H9 (cell line): ENCODE data around the gene SENP7. TPM values are rescaled to one million over a fixed set of nuclear protein-coding genes. Genes with fewer than 3 reads are reported as not detected.

ENCODE experiments used
- DNase-seq: peaks from one replicate; pipeline ENCODE4 v3.0.0-alpha.2; 2017
- H2AFZ ChIP-seq: one replicate; pipeline ENCODE4 v1.6.1; 2013; ENCODE audit warnings: mild to moderate bottlenecking, low read length, control low read depth, moderate library complexity
- H2AK5ac ChIP-seq: 2 replicates; pipeline ENCODE4 v1.6.1; 2013; ENCODE audit warnings: low read length, control low read depth, mixed read lengths; ENCODE audit not compliant: insufficient read length
- H2BK120ac ChIP-seq: one replicate; pipeline ENCODE4 v1.6.1; 2013; ENCODE audit warnings: low read depth, mild to moderate bottlenecking, low read length, control low read depth, inconsistent platforms; ENCODE audit not compliant: poor library complexity, severe bottlenecking
- H2BK12ac ChIP-seq: 2 replicates; pipeline ENCODE4 v1.6.1; 2013; ENCODE audit warnings: low read length, control low read depth, mixed read lengths, low read depth; ENCODE audit not compliant: insufficient read length
- H2BK15ac ChIP-seq: 2 replicates; pipeline ENCODE4 v1.6.1; 2013; ENCODE audit warnings: low read depth, low read length, control low read depth
- H2BK20ac ChIP-seq: one replicate; pipeline ENCODE4 v1.6.1; 2013; ENCODE audit warnings: low read depth, mild to moderate bottlenecking, low read length, control low read depth, inconsistent platforms; ENCODE audit not compliant: poor library complexity, severe bottlenecking
- H2BK5ac ChIP-seq: 2 replicates; pipeline ENCODE4 v1.6.1; 2013; ENCODE audit warnings: low read length, control low read depth, mixed read lengths; ENCODE audit not compliant: insufficient read length
- H3K14ac ChIP-seq: 2 replicates; pipeline ENCODE4 v1.6.1; 2013; ENCODE audit warnings: low read length, control low read depth; ENCODE audit not compliant: insufficient read depth
- H3K18ac ChIP-seq: 2 replicates; pipeline ENCODE4 v1.6.1; 2013; ENCODE audit warnings: low read depth, mild to moderate bottlenecking, mixed read lengths, low read length, control low read depth; ENCODE audit not compliant: insufficient read length
- H3K23ac ChIP-seq: 2 replicates; pipeline ENCODE4 v1.6.1; 2013; ENCODE audit warnings: low read length, control low read depth, mixed read lengths, low read depth; ENCODE audit not compliant: insufficient read length
- H3K23me2 ChIP-seq: 2 replicates; pipeline ENCODE4 v1.6.1; 2013; ENCODE audit warnings: low read depth, mild to moderate bottlenecking, mixed read lengths, low read length, control low read depth; ENCODE audit not compliant: insufficient read length, poor library complexity, severe bottlenecking
- H3K27ac ChIP-seq: 2 replicates; pipeline ENCODE4 v1.5.1; 2013; ENCODE audit warnings: low read length, control low read depth, mixed read lengths, low read depth; ENCODE audit not compliant: insufficient read length
- H3K27me3 ChIP-seq: 2 replicates; pipeline ENCODE4 v1.6.1; 2013; ENCODE audit warnings: low read length, control low read depth, inconsistent platforms; ENCODE audit not compliant: insufficient read depth
- H3K4ac ChIP-seq: 2 replicates; pipeline ENCODE4 v1.6.1; 2013; ENCODE audit warnings: low read depth, mild to moderate bottlenecking, control low read depth, inconsistent platforms, low read length, moderate library complexity
- H3K4me1 ChIP-seq: 2 replicates; pipeline ENCODE4 v1.6.1; 2013; ENCODE audit warnings: low read length, control low read depth, inconsistent platforms; ENCODE audit not compliant: insufficient read depth
- H3K4me2 ChIP-seq: 2 replicates; pipeline ENCODE4 v1.6.1; 2013; ENCODE audit warnings: low read length, control low read depth, mixed read lengths; ENCODE audit not compliant: insufficient read length, insufficient read depth
- H3K56ac ChIP-seq: 2 replicates; pipeline ENCODE4 v1.6.1; 2013; ENCODE audit warnings: low read depth, mild to moderate bottlenecking, mixed read lengths, low read length, control low read depth; ENCODE audit not compliant: insufficient read length
- H3K79me1 ChIP-seq: 2 replicates; pipeline ENCODE4 v1.6.1; 2013; ENCODE audit warnings: low read depth, mild to moderate bottlenecking, moderate library complexity, low read length, control low read depth, inconsistent platforms; ENCODE audit not compliant: insufficient read depth, poor library complexity, severe bottlenecking
- H3K79me2 ChIP-seq: 2 replicates; pipeline ENCODE4 v1.6.1; 2013; ENCODE audit warnings: low read length, control low read depth, inconsistent platforms; ENCODE audit not compliant: insufficient read depth
- H3K9ac ChIP-seq: 2 replicates; pipeline ENCODE4 v1.6.1; 2013; ENCODE audit warnings: low read length, control low read depth, mixed read lengths; ENCODE audit not compliant: insufficient read length; ENCODE audit errors: extremely low read depth
- H3K9me3 ChIP-seq: one replicate; pipeline ENCODE4 v1.6.1; 2013; ENCODE audit warnings: low read depth, low read length, inconsistent platforms; ENCODE audit not compliant: control insufficient read depth
- H3T11ph ChIP-seq: one replicate; pipeline ENCODE4 v1.6.1; 2013; ENCODE audit warnings: mild to moderate bottlenecking, low read length, control low read depth, inconsistent platforms
- H4K20me1 ChIP-seq: one replicate; pipeline ENCODE4 v1.6.1; 2013; ENCODE audit not compliant: control insufficient read depth, insufficient read length, insufficient read depth
- H4K5ac ChIP-seq: 2 replicates; pipeline ENCODE4 v1.6.1; 2013; ENCODE audit warnings: low read depth, mild to moderate bottlenecking, mixed read lengths, low read length, control low read depth; ENCODE audit not compliant: insufficient read length
- H4K8ac ChIP-seq: replicated peaks from 2 replicates; pipeline ENCODE4 v1.6.1; 2013; ENCODE audit warnings: low read length, control low read depth, mixed read lengths, low read depth; ENCODE audit not compliant: insufficient read length
- H4K91ac ChIP-seq: 2 replicates; pipeline ENCODE4 v1.6.1; 2013; ENCODE audit warnings: low read depth, mild to moderate bottlenecking, moderate library complexity, mixed read lengths, low read length, control low read depth; ENCODE audit not compliant: insufficient read length
- H3K27ac Mint-ChIP-seq, 3 experiments: 2 replicates in 2 of 3; 3 replicates in 1 of 3; pipeline ENCODE4 v1.8.0; 2020 to 2021; ENCODE audit warnings: mixed read lengths in 3 of 3, mild to moderate bottlenecking in 1 of 3, moderate library complexity in 1 of 3
- H3K27me3 Mint-ChIP-seq: 2 replicates; pipeline ENCODE4 v1.8.0; 2021; ENCODE audit warnings: low read depth, mild to moderate bottlenecking, moderate library complexity, mixed read lengths
- H3K36me3 Mint-ChIP-seq, 3 experiments: 2 replicates in 2 of 3; 3 replicates in 1 of 3; pipeline ENCODE4 v1.8.0; 2020 to 2021; ENCODE audit warnings: low read depth in 3 of 3, mixed read lengths in 3 of 3; ENCODE audit not compliant: insufficient read depth in 1 of 3
- H3K4me1 Mint-ChIP-seq, 2 experiments: 2 replicates each; pipeline ENCODE4 v1.8.0; 2020; ENCODE audit warnings: mixed read lengths in 2 of 2
- H3K4me3 Mint-ChIP-seq, 2 experiments: 2 replicates in 1 of 2; 3 replicates in 1 of 2; pipeline ENCODE4 v1.8.0; 2020 to 2021; ENCODE audit warnings: mild to moderate bottlenecking in 2 of 2, mixed read lengths in 2 of 2, moderate library complexity in 1 of 2
- H3K9me3 Mint-ChIP-seq, 2 experiments: 2 replicates in 1 of 2; 3 replicates in 1 of 2; pipeline ENCODE4 v1.8.0; 2020; ENCODE audit warnings: mild to moderate bottlenecking in 2 of 2, mixed read lengths in 2 of 2, moderate library complexity in 1 of 2
- CTCF ChIP-seq: fragments of 200-600 bp; sonication (generic); conservative IDR thresholded peaks from 3 replicates; pipeline ENCODE4 v1.8.0; 2021; ENCODE audit warnings: antibody characterized with exemption, mild to moderate bottlenecking
- WGBS: extraction: QIAGEN DNeasy Blood & Tissue Kit; methylation state at CpG from one replicate; pipeline ENCODE4 v1.1.7; 2013; ENCODE audit warnings: missing lambda C conversion rate, low lambda C conversion rate, mixed read lengths; ENCODE audit not compliant: insufficient read length; ENCODE audit errors: extremely low coverage; 5-methylcytosine and 5-hydroxymethylcytosine counted together
- total RNA-seq: library from RNA; stranded (reverse); gene quantifications from 2 replicates; pipeline ENCODE4 v1.2.1, GENCODE V29; 2021

Gene SENP7
- total RNA-seq, 1 experiment from 2014 or later = 8.4 TPM

DNA sequence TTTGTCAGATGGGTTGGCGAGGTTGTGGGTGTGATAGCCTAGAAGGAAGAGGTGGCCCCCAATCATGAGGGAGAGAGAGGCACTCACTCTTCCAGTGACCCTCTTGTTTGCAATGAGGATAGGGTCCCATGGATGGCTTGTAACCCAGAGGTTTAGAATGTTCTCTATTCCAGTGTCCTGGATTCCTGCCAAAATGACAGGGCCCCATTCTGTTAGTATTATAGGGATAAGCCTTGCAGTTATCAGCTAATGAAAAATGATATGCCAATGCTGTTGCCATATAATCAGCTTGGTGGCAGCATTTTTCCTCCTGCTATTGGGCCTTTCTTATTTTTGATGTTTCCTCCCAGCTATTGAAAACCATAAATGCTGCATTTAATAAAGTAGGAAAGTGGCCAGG is 23.3 kb upstream of the SENP7 start:
- no peak overlapping the region for H3K14ac ChIP-seq
- H3K4me3 Mint-ChIP-seq = no peak overlapping the region
- no peak overlapping the region for H2AFZ ChIP-seq
- no peaks in the 10 kb centered on the region for H3K79me1 ChIP-seq
- H3K4me2 ChIP-seq = no peak overlapping the region
- no peaks in the 10 kb centered on the region for H3K79me2 ChIP-seq
- H2BK15ac ChIP-seq = no peak overlapping the region
- no peak overlapping the region; a peak in 1 of 7 replicates for H3K27ac Mint-ChIP-seq
- no peak overlapping the region for H2BK12ac ChIP-seq
- H4K91ac ChIP-seq = no peak overlapping the region
- H3K9me3 Mint-ChIP-seq = peaks cover 17 to 20% of the 10 kb centered on the region in 2 experiments
- H3K18ac ChIP-seq = no peak overlapping the region
- H3K4ac ChIP-seq = no peak overlapping the region
- H3K9me3 ChIP-seq = no peaks in the 10 kb centered on the region
- H3K4me1 Mint-ChIP-seq = peaks cover 13 to 15% of the 10 kb centered on the region in 2 experiments
- H3K27me3 ChIP-seq = no peaks in the 10 kb centered on the region
- no peak overlapping the region for H3K23ac ChIP-seq
- H4K8ac ChIP-seq = no peak overlapping the region
- H3K23me2 ChIP-seq = no peaks in the 10 kb centered on the region
- H3K4me1 ChIP-seq = no peaks in the 10 kb centered on the region; the same call in 1 of the 2 replicates
- H3T11ph ChIP-seq = no peak overlapping the region
- H2BK5ac ChIP-seq = no peak overlapping the region
- H3K9ac ChIP-seq = no peak overlapping the region
- no peak overlapping the region for H2AK5ac ChIP-seq
- peaks cover 0 to 13% (median 5%) of the 10 kb centered on the region in 3 experiments; a peak in 4 of 7 replicates for H3K36me3 Mint-ChIP-seq
- WGBS = no CpG with 5 or more reads among the region's 1 CpG
- H4K20me1 ChIP-seq = no peaks in the 10 kb centered on the region
- H2BK20ac ChIP-seq = no peak overlapping the region
- H2BK120ac ChIP-seq = no peak overlapping the region
- DNase-seq = no peak
- peaks cover 3% of the 10 kb centered on the region for H3K27me3 Mint-ChIP-seq
- H3K27ac ChIP-seq = no peak overlapping the region
- H4K5ac ChIP-seq = no peak overlapping the region
- TF ChIP-seq CTCF = no peak
- H3K56ac ChIP-seq = no peak overlapping the region
